IPS-20b (cell line): ENCODE measurements around the gene PSMA7.

Experiments used
- H3K27ac ChIP-seq: one replicate; pipeline ENCODE4 v1.5.1; 2013; ENCODE audit warnings: low read length
- H3K27me3 ChIP-seq: 2 replicates; pipeline ENCODE4 v1.6.1; 2013; ENCODE audit warnings: mild to moderate bottlenecking, low read length, inconsistent platforms; ENCODE audit not compliant: insufficient read depth
- H3K36me3 ChIP-seq: 2 replicates; pipeline ENCODE4 v1.6.1; 2013; ENCODE audit warnings: low read depth, mild to moderate bottlenecking, inconsistent platforms, low read length, moderate library complexity; ENCODE audit not compliant: insufficient read depth
- H3K4me1 ChIP-seq: 2 replicates; pipeline ENCODE4 v1.6.1; 2013; ENCODE audit warnings: mild to moderate bottlenecking, control low read depth, inconsistent platforms, low read length, moderate library complexity; ENCODE audit not compliant: insufficient read depth
- H3K4me3 ChIP-seq: 2 replicates; pipeline ENCODE4 v1.5.1; 2013; ENCODE audit warnings: mild to moderate bottlenecking, low read length, inconsistent platforms
- H3K9ac ChIP-seq: 2 replicates; pipeline ENCODE4 v1.6.1; 2013; ENCODE audit warnings: low read depth, mild to moderate bottlenecking, inconsistent platforms, low read length, moderate library complexity
- H3K9me3 ChIP-seq: 2 replicates; pipeline ENCODE4 v1.6.1; 2013; ENCODE audit warnings: mild to moderate bottlenecking, low read depth, low read length, inconsistent platforms; ENCODE audit not compliant: insufficient read depth

PSMA7 gene

DNA sequence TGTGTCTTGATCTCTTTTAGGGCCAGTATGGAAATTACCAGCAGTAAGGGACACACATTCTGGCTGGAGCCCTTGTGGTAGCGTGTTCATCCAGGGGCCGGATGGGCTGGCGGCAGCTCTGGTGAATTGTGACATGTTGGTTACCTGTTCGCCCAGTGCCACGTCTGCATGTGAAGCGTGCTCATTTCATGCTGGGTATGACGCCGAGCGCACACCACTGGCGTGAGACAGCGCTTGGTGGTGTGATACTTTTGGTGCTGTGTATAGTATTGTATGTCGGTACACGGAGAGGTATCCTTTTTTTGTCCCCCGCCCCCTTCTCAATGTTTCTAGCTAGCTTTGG lies 35.9 kb upstream of the PSMA7 start:
- Histone ChIP-seq H3K9me3 (no peaks in the 10 kb centered on the region), H3K4me3 (no peak overlapping the region), H3K4me1 (peaks cover 9% of the 10 kb centered on the region; the same call in 1 of the 2 replicates), H3K27me3 (no peaks in the 10 kb centered on the region), H3K27ac (no peak overlapping the region), H3K36me3 (peaks cover 43% of the 10 kb centered on the region), H3K9ac (no peak overlapping the region)

DNA sequence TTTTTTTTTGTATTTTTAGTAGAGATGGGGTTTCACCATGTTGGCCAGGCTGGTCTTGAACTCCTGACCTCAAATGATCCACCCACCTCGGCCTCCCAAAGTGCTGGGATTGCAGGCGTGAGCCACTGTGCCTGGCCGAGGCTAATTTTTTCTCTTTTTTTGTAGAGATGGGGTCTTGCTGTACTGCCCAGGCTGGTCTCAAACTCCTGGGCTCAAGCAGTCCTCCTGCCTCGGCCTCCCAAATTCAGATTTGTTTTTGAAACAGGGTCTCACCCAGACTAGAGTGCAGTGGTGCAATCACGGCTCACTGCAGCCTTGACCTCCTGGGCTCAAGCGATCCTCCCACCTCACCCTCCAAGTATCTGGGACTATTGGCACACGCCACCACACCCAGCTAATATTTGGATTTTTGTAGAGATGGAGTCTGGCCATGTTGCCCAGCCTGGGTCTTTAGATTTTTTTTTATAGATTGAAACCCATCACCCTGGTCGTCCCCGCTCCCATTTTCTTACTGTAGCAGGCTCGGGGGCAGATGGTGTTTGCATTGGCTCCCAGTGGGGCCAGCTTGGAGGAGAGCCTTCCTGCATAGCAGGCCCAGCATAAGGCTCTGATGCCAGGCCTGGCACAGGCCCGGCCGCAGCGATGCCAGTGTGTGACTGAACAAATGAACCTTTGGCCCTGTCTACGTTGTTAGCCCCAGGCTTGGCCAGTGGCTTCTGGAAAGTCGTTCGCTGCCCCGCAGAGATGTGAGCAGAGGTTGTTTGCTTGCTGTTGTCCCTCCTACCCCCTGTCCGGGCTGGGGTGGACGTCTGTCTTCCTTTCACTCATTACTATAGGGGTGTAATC lies 35.3 kb upstream of the PSMA7 start:
- Histone ChIP-seq H3K4me1 (peaks cover 6% of the 10 kb centered on the region; the same call in 1 of the 2 replicates), H3K27ac (no peak overlapping the region), H3K9ac (no peak overlapping the region), H3K4me3 (no peak overlapping the region), H3K36me3 (peaks cover 43% of the 10 kb centered on the region), H3K27me3 (no peaks in the 10 kb centered on the region), H3K9me3 (no peaks in the 10 kb centered on the region)

DNA sequence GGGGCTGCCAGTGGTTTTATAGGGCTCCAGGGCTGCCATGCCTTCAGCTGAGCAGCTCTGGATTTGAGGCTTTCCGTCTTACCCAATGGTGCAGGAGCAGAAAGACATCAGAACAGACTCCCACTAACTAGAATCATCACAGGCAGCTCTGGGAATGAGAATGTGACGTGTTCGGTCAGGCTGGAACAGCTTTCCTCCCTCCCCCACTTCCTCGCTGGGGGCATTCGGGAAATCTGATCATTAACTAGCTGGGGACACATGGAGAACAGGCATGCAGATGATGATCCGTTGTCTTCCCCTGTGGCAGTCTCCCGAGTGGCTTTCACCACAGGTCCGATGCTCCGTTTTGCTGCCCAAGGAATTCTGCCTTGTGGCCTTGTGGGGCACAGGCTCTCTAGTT lies 34.1 kb upstream of the PSMA7 start:
- H3K9ac ChIP-seq: no peak overlapping the region
- no peaks in the 10 kb centered on the region for H3K27me3 ChIP-seq
- no peak overlapping the region for H3K4me3 ChIP-seq
- H3K9me3 ChIP-seq: no peaks in the 10 kb centered on the region
- peaks cover 5% of the 10 kb centered on the region; the same call in 1 of the 2 replicates for H3K4me1 ChIP-seq
- H3K36me3 ChIP-seq: peaks cover 49% of the 10 kb centered on the region
- H3K27ac ChIP-seq: no peak overlapping the region

DNA sequence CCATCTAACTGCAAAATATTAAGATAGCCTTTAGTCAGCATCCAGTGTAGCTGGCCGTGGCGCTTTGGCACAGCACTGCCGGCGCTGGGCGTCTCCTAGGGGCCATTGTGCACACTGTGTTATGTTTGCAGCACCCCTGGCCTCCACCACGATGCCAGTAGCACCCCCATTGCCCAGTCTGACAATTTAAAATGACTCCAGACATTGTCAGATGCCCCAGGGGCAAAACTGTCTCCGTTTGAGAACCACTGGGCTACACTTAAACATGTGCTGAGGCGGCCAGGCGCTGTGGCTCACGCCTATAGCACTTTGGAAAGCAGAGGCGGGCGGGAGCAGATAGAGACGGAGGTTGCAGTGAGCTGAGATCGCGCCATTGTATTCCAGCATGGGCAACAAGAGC lies 33.7 kb upstream of the PSMA7 start:
- no peaks in the 10 kb centered on the region for H3K9me3 ChIP-seq
- peaks cover 3% of the 10 kb centered on the region; the same call in 1 of the 2 replicates for H3K4me1 ChIP-seq
- no peak overlapping the region for H3K27ac ChIP-seq
- H3K9ac ChIP-seq: no peak overlapping the region
- no peaks in the 10 kb centered on the region for H3K27me3 ChIP-seq
- H3K4me3 ChIP-seq: no peak overlapping the region
- peaks cover 46% of the 10 kb centered on the region for H3K36me3 ChIP-seq

DNA sequence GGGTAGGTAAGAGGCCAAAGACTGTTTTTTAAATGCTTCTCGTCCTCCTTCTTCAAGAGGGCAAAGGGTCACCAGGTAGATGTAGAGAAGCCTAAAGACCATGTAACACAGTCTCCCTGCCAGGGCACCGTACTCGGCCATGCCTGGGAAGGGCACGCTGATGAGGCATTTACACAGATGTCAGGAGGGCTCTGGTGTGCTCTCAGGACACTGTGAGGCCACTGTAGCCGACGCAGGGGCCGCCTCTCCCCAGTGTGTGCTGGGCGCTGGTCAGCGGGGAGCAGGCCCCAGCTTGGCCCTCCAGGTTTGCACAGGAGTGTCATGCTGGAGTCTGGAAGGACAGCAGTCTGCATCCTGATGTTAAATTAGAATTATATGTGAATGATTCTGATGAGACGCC lies 32.5 kb upstream of the PSMA7 start:
- Histone ChIP-seq H3K36me3 (peaks cover 47% of the 10 kb centered on the region), H3K27ac (no peak overlapping the region)

DNA sequence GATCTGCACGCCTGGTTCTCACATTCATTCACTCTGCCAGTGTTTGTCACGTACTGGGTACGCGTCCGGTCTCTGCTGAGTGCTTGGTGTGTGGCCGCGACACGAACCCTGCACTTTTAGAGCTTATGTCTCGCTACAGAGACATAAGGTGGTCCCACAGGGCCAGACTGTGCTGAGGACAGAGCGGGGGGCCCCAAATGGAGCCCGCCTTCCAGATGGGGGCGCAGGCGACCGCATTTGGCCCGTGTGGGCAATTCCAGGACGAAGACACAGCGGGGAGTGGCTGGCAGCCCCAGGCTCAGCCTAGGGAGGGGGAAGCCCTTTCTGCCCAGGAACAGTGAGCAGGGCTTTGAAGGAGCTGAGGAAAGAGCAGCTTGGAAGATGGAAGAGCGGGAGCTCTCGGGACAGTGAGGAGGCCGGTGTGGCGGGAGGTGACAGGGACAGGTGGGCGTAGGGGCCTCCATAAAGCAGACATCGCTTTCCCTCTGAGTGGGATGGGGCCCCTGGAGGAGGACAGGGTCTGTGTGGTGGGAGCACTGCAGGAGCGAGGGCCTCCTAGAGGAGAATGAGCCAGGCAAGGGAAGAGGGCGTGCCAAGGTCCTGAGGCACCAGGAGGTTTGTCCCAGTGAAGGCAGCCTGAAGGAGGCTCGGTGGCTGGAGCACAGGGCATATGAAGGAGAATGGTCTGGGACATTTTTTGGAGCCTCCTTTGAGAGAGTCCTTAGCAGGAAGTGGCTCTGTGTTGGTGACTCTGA lies 31.9 kb upstream of the PSMA7 start:
- H3K9ac ChIP-seq: no peak overlapping the region
- peaks cover 43% of the 10 kb centered on the region for H3K36me3 ChIP-seq
- H3K27me3 ChIP-seq: no peaks in the 10 kb centered on the region
- H3K9me3 ChIP-seq: no peaks in the 10 kb centered on the region
- no peak overlapping the region for H3K27ac ChIP-seq
- no peaks in the 10 kb centered on the region for H3K4me1 ChIP-seq
- H3K4me3 ChIP-seq: no peak overlapping the region

More for the DNA sequence above, 32.5 kb upstream of the PSMA7 start:
- H3K9ac ChIP-seq: no peak overlapping the region
- no peaks in the 10 kb centered on the region for H3K4me1 ChIP-seq
- H3K4me3 ChIP-seq: no peak overlapping the region
- H3K27me3 ChIP-seq: no peaks in the 10 kb centered on the region
- H3K9me3 ChIP-seq: no peaks in the 10 kb centered on the region

- Histone ChIP-seq H3K36me3 (peaks cover 40% of the 10 kb centered on the region), H3K9ac (no peak overlapping the region), H3K9me3 (no peaks in the 10 kb centered on the region), H3K27me3 (no peaks in the 10 kb centered on the region), H3K4me3 (no peak overlapping the region), H3K27ac (no peak overlapping the region), H3K4me1 (no peaks in the 10 kb centered on the region)
These were observed 31.0 kb upstream of the PSMA7 start for GRCh38 chr20:62174021-62174804.

GRCh38 chr20:62172666-62173065 lies 29.5 kb upstream of the PSMA7 start:
- H3K36me3 ChIP-seq: peaks cover 47% of the 10 kb centered on the region
- H3K9me3 ChIP-seq: no peaks in the 10 kb centered on the region
- no peaks in the 10 kb centered on the region for H3K27me3 ChIP-seq
- no peak overlapping the region for H3K4me3 ChIP-seq
- no peak overlapping the region for H3K9ac ChIP-seq
- no peak overlapping the region for H3K27ac ChIP-seq
- H3K4me1 ChIP-seq: no peaks in the 10 kb centered on the region

DNA sequence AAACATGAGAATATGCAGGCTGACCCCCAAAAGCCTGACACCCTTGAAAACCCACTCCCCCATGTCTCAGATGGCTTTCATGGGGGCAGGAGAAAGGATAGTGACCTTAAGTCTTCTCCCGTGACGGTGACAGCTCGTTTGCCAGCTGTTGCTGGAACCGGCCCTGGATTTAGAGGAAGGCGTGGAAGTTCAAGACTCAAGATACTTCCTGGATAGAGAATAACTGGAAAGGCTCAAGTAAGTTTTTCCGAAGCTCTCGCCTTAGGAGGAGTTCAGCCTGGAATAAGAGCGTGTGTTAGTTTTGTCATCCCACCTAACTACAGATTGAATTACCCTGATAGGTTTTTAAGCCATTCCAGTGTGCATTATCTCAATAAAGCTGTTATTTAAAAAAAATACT lies 28.1 kb upstream of the PSMA7 start:
- Histone ChIP-seq H3K9me3 (no peaks in the 10 kb centered on the region), H3K36me3 (peaks cover 54% of the 10 kb centered on the region), H3K4me3 (no peak overlapping the region), H3K27me3 (no peaks in the 10 kb centered on the region), H3K27ac (no peak overlapping the region), H3K9ac (no peak overlapping the region), H3K4me1 (no peaks in the 10 kb centered on the region)

GRCh38 chr20:62170536-62170935 lies 27.3 kb upstream of the PSMA7 start:
- Histone ChIP-seq H3K4me3 (no peak overlapping the region), H3K9me3 (no peaks in the 10 kb centered on the region), H3K27me3 (no peaks in the 10 kb centered on the region), H3K27ac (no peak overlapping the region), H3K36me3 (peaks cover 54% of the 10 kb centered on the region), H3K9ac (no peak overlapping the region), H3K4me1 (no peaks in the 10 kb centered on the region)

- Histone ChIP-seq H3K4me3 (no peak overlapping the region), H3K27me3 (no peaks in the 10 kb centered on the region), H3K4me1 (no peaks in the 10 kb centered on the region), H3K9ac (no peak overlapping the region), H3K27ac (no peak overlapping the region), H3K9me3 (no peaks in the 10 kb centered on the region), H3K36me3 (peaks cover 58% of the 10 kb centered on the region)
These were observed 25.8 kb upstream of the PSMA7 start for GRCh38 chr20:62168890-62169435.
